H1 (cell line): ENCODE data around the gene CUBN. TPM values are rescaled to one million over a fixed set of nuclear protein-coding genes. Genes with fewer than 3 reads are reported as not detected.

Experiments used
- CTCF ChIA-PET: fragments of 300-600 bp; sonication (Branson Sonifier 250); formaldehyde crosslinking; loops from one replicate; lab custom pipeline; 2021; ENCODE audit not compliant: partially characterized antibody; lab: Charles Lee
- POLR2A ChIA-PET: fragments of 300-600 bp; sonication (Branson Sonifier 250); formaldehyde crosslinking; loops from one replicate; lab custom pipeline; 2021; ENCODE audit warnings: inconsistent platforms; ENCODE audit not compliant: partially characterized antibody; lab: Charles Lee
- DNase-seq, 2 experiments: peaks; one replicate each; pipeline versions ENCODE4 v3.0.0 to v3.0.0-alpha.2; 2010 to 2022; ENCODE audit warnings: low spot score in 2 of 2, low read depth in 1 of 2, mixed read lengths in 1 of 2
- FAIRE-seq: peaks from 2 replicates; lab custom pipeline; 2011; peaks lifted over from hg19 to GRCh38; lab: Jason Lieb, UNC
- H2AFZ ChIP-seq: 2 replicates; pipeline ENCODE4 v1.8.1; 2012; ENCODE audit warnings: low read length, inconsistent platforms
- H2AK5ac ChIP-seq: 2 replicates; pipeline ENCODE4 v1.6.1; 2013; ENCODE audit warnings: low read depth, low read length
- H2BK120ac ChIP-seq: replicated peaks from 2 replicates; pipeline ENCODE3; 2013; ENCODE audit warnings: low read depth, low read length, inconsistent platforms
- H2BK12ac ChIP-seq: 2 replicates; pipeline ENCODE4 v1.6.1; 2013; ENCODE audit warnings: low read depth, low read length
- H2BK15ac ChIP-seq: 2 replicates; pipeline ENCODE4 v1.6.1; 2013; ENCODE audit warnings: low read length
- H2BK20ac ChIP-seq: 2 replicates; pipeline ENCODE4 v1.6.1; 2013; ENCODE audit warnings: low read length
- H2BK5ac ChIP-seq: 2 replicates; pipeline ENCODE4 v1.6.1; 2013; ENCODE audit warnings: low read depth, low read length
- H3K14ac ChIP-seq: 2 replicates; pipeline ENCODE4 v1.6.1; 2013; ENCODE audit warnings: inconsistent platforms; ENCODE audit not compliant: insufficient read length
- H3K18ac ChIP-seq: 2 replicates; pipeline ENCODE4 v1.6.1; 2013; ENCODE audit warnings: low read length; ENCODE audit errors: extremely low read depth
- H3K23ac ChIP-seq: 2 replicates; pipeline ENCODE4 v1.6.1; 2013; ENCODE audit warnings: inconsistent platforms; ENCODE audit not compliant: insufficient read length
- H3K23me2 ChIP-seq: 2 replicates; pipeline ENCODE4 v1.6.1; 2013; ENCODE audit warnings: low read depth, low read length
- H3K27ac ChIP-seq: 2 replicates; pipeline ENCODE4 v1.6.1; 2011; ENCODE audit warnings: low read depth, low read length, inconsistent platforms
- H3K27me3 ChIP-seq, 4 experiments: replicated peaks in 1 of 4; 1 replicate in 1 of 4; 2 replicates in 3 of 4; pipeline versions ENCODE4 v1.6.1 to v1.8.1; 2011 to 2013; ENCODE audit warnings: low read length in 3 of 4, mild to moderate bottlenecking in 3 of 4, inconsistent platforms in 2 of 4, mixed read lengths in 2 of 4, moderate library complexity in 1 of 4; ENCODE audit not compliant: control insufficient read depth in 3 of 4, insufficient read depth in 3 of 4; ENCODE audit errors: extremely low read depth in 1 of 4
- H3K36me3 ChIP-seq, 4 experiments: 2 replicates each; pipeline versions ENCODE4 v1.6.1 to v1.8.1; 2011 to 2013; ENCODE audit warnings: mild to moderate bottlenecking in 4 of 4, low read length in 3 of 4, moderate library complexity in 2 of 4, control low read depth in 1 of 4, inconsistent platforms in 1 of 4; ENCODE audit not compliant: insufficient read depth in 4 of 4, control insufficient read depth in 2 of 4
- H3K4ac ChIP-seq: replicated peaks from 2 replicates; pipeline ENCODE3; 2013; ENCODE audit warnings: low read length, low read depth, mixed read lengths, inconsistent platforms; ENCODE audit not compliant: insufficient read length
- H3K4me1 ChIP-seq, 4 experiments: replicated peaks in 1 of 4; 1 replicate in 1 of 4; 2 replicates in 3 of 4; pipeline versions ENCODE4 v1.6.1 to v1.8.1; 2011 to 2013; ENCODE audit warnings: low read length in 3 of 4, inconsistent platforms in 2 of 4, mixed read lengths in 1 of 4; ENCODE audit not compliant: insufficient read depth in 4 of 4, control insufficient read depth in 3 of 4
- H3K4me2 ChIP-seq, 2 experiments: 2 replicates each; pipeline versions ENCODE4 v1.6.1 to v1.8.1; 2011 to 2013; ENCODE audit warnings: low read depth in 2 of 2, low read length in 2 of 2, control low read depth in 1 of 2, inconsistent platforms in 1 of 2, mild to moderate bottlenecking in 1 of 2; ENCODE audit not compliant: insufficient read depth in 1 of 2
- H3K4me3 ChIP-seq, 4 experiments: fragments of 200-600, 300-600 bp in 1 of 4; sonication (generic), shearing (Covaris generic), sonication (Bioruptor Twin) in 1 of 4; 2 replicates each; pipeline versions ENCODE4 v1.5.1 to v1.8.1; 2011 to 2016; ENCODE audit warnings: low read length in 4 of 4, low read depth in 3 of 4, control low read depth in 2 of 4, inconsistent platforms in 2 of 4, mild to moderate bottlenecking in 2 of 4, mixed read lengths in 1 of 4, moderate library complexity in 1 of 4; ENCODE audit not compliant: insufficient read depth in 2 of 4; ENCODE audit errors: extremely low read depth in 1 of 4
- H3K56ac ChIP-seq: replicated peaks from 2 replicates; pipeline ENCODE3; 2013; ENCODE audit warnings: low read depth, mild to moderate bottlenecking, mixed read lengths, low read length, inconsistent platforms; ENCODE audit not compliant: insufficient read length
- H3K79me1 ChIP-seq: 2 replicates; pipeline ENCODE4 v1.6.1; 2013; ENCODE audit warnings: low read depth, low read length, control low read depth
- H3K79me2 ChIP-seq, 2 experiments: 2 replicates each; pipeline versions ENCODE4 v1.6.1 to v1.8.1; 2012 to 2013; ENCODE audit warnings: low read length in 2 of 2, mild to moderate bottlenecking in 2 of 2, inconsistent platforms in 1 of 2; ENCODE audit not compliant: insufficient read depth in 2 of 2, control insufficient read depth in 1 of 2
- H3K9ac ChIP-seq, 4 experiments: replicated peaks in 1 of 4; 1 replicate in 1 of 4; 2 replicates in 3 of 4; pipeline versions ENCODE4 v1.6.1 to v1.8.1; 2011 to 2013; ENCODE audit warnings: low read depth in 3 of 4, low read length in 3 of 4, control low read depth in 2 of 4, mild to moderate bottlenecking in 2 of 4, moderate library complexity in 2 of 4, inconsistent platforms in 1 of 4; ENCODE audit errors: extremely low read depth in 1 of 4
- H3K9me3 ChIP-seq, 2 experiments: 2 replicates each; pipeline versions ENCODE4 v1.6.1 to v1.8.1; 2012 to 2013; ENCODE audit warnings: mild to moderate bottlenecking in 2 of 2, moderate library complexity in 2 of 2, control low read depth in 1 of 2, inconsistent platforms in 1 of 2, low read depth in 1 of 2, low read length in 1 of 2, mixed read lengths in 1 of 2; ENCODE audit not compliant: insufficient read depth in 2 of 2
- H4K20me1 ChIP-seq, 2 experiments: replicated peaks in 1 of 2; 2 replicates each; pipeline versions ENCODE3 to v1.8.1; 2011 to 2013; ENCODE audit warnings: inconsistent platforms in 2 of 2, low read length in 2 of 2, mild to moderate bottlenecking in 1 of 2; ENCODE audit not compliant: insufficient read depth in 2 of 2, control insufficient read depth in 1 of 2
- H4K5ac ChIP-seq: 2 replicates; pipeline ENCODE4 v1.6.1; 2013; ENCODE audit warnings: low read length, low read depth, mixed read lengths, inconsistent platforms; ENCODE audit not compliant: insufficient read length
- H4K8ac ChIP-seq: 2 replicates; pipeline ENCODE4 v1.8.0; 2013; ENCODE audit warnings: mild to moderate bottlenecking, moderate library complexity, low read length, inconsistent platforms; ENCODE audit not compliant: insufficient read depth; ENCODE audit errors: extremely low read depth
- H4K91ac ChIP-seq: replicated peaks from 2 replicates; pipeline ENCODE3; 2013; ENCODE audit warnings: low read length, mixed read lengths, inconsistent platforms; ENCODE audit not compliant: insufficient read length
- RFX5 ChIP-seq: IDR thresholded peaks from 2 replicates; pipeline ENCODE4 v1.6.1; 2011; ENCODE audit warnings: low read depth, low read length, improper control_type of control experiment, borderline replicate concordance
- SAP30 ChIP-seq: fragments of 300-600 bp; sonication (generic); IDR thresholded peaks from 2 replicates; pipeline ENCODE4 v1.7.1; 2012; ENCODE audit warnings: low read length, moderate library complexity, mild to moderate bottlenecking, inconsistent platforms; ENCODE audit not compliant: insufficient read depth, insufficient replicate concordance
- SIN3A ChIP-seq, 2 experiments: IDR thresholded peaks in 1 of 2; conservative IDR thresholded peaks in 1 of 2; 2 replicates each; pipeline ENCODE4 v1.6.1; 2011 to 2012; ENCODE audit warnings: low read length in 2 of 2, improper control_type of control experiment in 1 of 2, low read depth in 1 of 2, mild to moderate bottlenecking in 1 of 2
- SIX5 ChIP-seq: IDR thresholded peaks from 2 replicates; pipeline ENCODE4 v1.6.1; 2011; ENCODE audit warnings: mild to moderate bottlenecking, low read depth, low read length
- ZNF274 ChIP-seq: IDR thresholded peaks from 2 replicates; pipeline ENCODE4 v1.7.0; 2012; ENCODE audit warnings: low read length, borderline replicate concordance; ENCODE audit errors: extremely low read depth
- WGBS, 2 experiments: shearing (Covaris generic) in 1 of 2; methylation state at CpG; one replicate each; pipeline versions ENCODE4 v1.1.6 to v1.1.7; 2013 to 2015; ENCODE audit warnings: low lambda C conversion rate in 2 of 2, mixed read lengths in 2 of 2, inconsistent platforms in 1 of 2, low coverage in 1 of 2, missing lambda C conversion rate in 1 of 2; ENCODE audit not compliant: insufficient replicate concordance in 2 of 2, insufficient coverage in 1 of 2, insufficient read length in 1 of 2; ENCODE audit errors: extremely low coverage in 1 of 2, missing lambda C conversion rate in 1 of 2; 5-methylcytosine and 5-hydroxymethylcytosine counted together
- polyA plus RNA-seq, 7 experiments: library from polyadenylated mRNA; depleted of rRNA in 3 of 7; stranded (reverse) in 5 of 7; unstranded in 2 of 7; fragments of >200 nt in 5 of 7; fragments of 200-250 nt in 2 of 7; gene quantifications; 1 replicate in 5 of 7; 2 replicates in 1 of 7; 4 replicates in 1 of 7; pipeline versions ENCODE4 v1.2.1 to v1.2.3, GENCODE V29; 2011 to 2013; ENCODE audit warnings: missing spikeins in 2 of 7, mixed read lengths in 2 of 7
- total RNA-seq: library from RNA; stranded (reverse); fragmentation: NEBNext Ultra II Directional; extraction: Animal tissue kit (Norgen Biotek cat#: 25700); gene quantifications from 2 replicates; pipeline ENCODE4 v1.2.1, GENCODE V29; 2021
- TF ChIP-seq, protein P1 (sequence below): IDR thresholded peaks from 2 replicates; pipeline ENCODE4 v1.6.1; 2012; ENCODE audit warnings: inconsistent platforms

Gene CUBN
- total and polyA plus RNA-seq, 2 of the 8 experiments (the other 6 are each of a cell fraction or from before 2014, with no cell fraction given) = 0.04 to 0.08 TPM

DNA sequence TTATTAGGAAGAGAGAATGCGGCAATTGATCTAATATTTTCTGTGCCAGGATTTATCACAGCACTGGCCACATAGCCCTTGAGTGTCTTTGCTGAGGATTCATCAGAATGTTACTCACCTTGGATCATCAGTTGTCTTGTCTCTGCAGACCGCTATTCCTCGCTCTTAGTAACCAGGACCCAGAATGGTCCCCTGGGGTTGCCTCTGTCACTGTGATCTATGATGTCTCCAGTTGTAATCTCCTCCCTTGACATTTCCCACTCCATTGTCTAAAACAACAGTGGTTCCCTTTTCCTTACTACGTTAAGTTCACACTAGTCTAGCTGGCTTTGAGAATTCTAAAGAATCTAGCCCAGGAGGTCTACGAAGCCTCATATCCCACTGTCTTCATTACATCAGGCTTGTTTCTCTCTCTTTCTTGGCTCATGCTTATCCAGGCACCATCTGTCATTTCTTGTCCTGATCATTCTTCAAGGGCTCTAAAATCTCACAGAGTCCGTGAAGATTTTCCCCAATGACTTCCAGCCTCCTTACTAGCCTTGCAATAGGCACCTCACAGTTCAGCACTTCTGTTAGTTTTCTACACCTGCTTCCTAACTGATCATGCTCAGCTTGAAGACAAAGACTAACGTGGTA, 125.8 kb downstream of the CUBN start:
- Histone ChIP-seq H3K4me1 (no peaks in the 10 kb centered on the region), H4K5ac (no peak overlapping the region), H3K27me3 (no peaks in the 10 kb centered on the region), H3K27ac (no peak overlapping the region), H2BK15ac (no peak overlapping the region), H3K4ac (no peak overlapping the region), H3K23me2 (no peaks in the 10 kb centered on the region), H4K91ac (no peak overlapping the region), H3K14ac (no peak overlapping the region), H4K8ac (no peak overlapping the region), H3K79me2 (no peaks in the 10 kb centered on the region), H3K23ac (no peak overlapping the region), H3K56ac (no peak overlapping the region), H3K79me1 (no peaks in the 10 kb centered on the region), H4K20me1 (no peaks in the 10 kb centered on the region), H2BK20ac (no peak overlapping the region), H2AFZ (no peak overlapping the region), H2BK120ac (no peak overlapping the region), H3K9me3 (peaks cover 3 to 4% of the 10 kb centered on the region in 2 experiments; a peak in 2 of 4 replicates), H3K4me3 (no peak overlapping the region), H3K4me2 (no peak overlapping the region), H2BK12ac (no peak overlapping the region), H3K18ac (no peak overlapping the region), H2BK5ac (no peak overlapping the region), H3K36me3 (no peaks in the 10 kb centered on the region), H3K9ac (no peak overlapping the region), H2AK5ac (no peak overlapping the region)
- DNase-seq (no peak), FAIRE-seq (no peak)
- ChIA-PET POLR2A (no interaction called here), CTCF (no interaction called here)
- TF ChIP-seq SIX5 (no peak), ZNF274 (no peak), SAP30 (no peak), SIN3A (conservative IDR thresholded peaks at IDR 0.05 in 1 of 2, IDR thresholded peaks at IDR 0.05 in 1 of 2; ENCODE audit: low read depth in 1 of 2, low read length in 2 of 2) (no peak), RFX5 (no peak)
- TF ChIP-seq, protein P1, sequence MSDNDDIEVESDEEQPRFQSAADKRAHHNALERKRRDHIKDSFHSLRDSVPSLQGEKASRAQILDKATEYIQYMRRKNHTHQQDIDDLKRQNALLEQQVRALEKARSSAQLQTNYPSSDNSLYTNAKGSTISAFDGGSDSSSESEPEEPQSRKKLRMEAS = no peak
- WGBS, 2 experiments = 96% methylated on average over 7 of the region's 7 CpGs; no CpG with 5 or more reads in 1 of the 2 experiments
